Esophagus muscularis mucosa (tissue), 4 donors: ENCODE results near the gene ADAMTSL1. TPM values are rescaled to one million over a fixed set of nuclear protein-coding genes. Genes with fewer than 3 reads are reported as not detected.
A peak's percentile ranks its signal among the peaks of the same experiment; 100 is the strongest.

Source experiments
- DNase-seq: peaks from one replicate; pipeline ENCODE4 v3.0.0-alpha.2; 2017; ENCODE audit errors: extremely low spot score
- H3K27ac ChIP-seq, 4 donors: fragments of 200-600 bp; sonication (generic); replicated peaks in 1 of 4; 1 replicate in 3 of 4; 2 replicates in 1 of 4; pipeline ENCODE4 v1.5.1; 2016 to 2019; ENCODE audit warnings: mild to moderate bottlenecking in 1 of 4
- H3K27me3 ChIP-seq, 4 donors: fragments of 200-600 bp; sonication (generic); one replicate each; pipeline versions ENCODE4 v1.5.1 to v1.6.0; 2016 to 2019
- H3K36me3 ChIP-seq, 4 donors: fragments of 200-600 bp; sonication (generic); one replicate each; pipeline ENCODE4 v1.5.1; 2016 to 2019
- H3K4me1 ChIP-seq, 4 donors: fragments of 200-600 bp; sonication (generic); one replicate each; pipeline ENCODE4 v1.5.1; 2016 to 2019
- H3K4me3 ChIP-seq, 4 donors: fragments of 200-600 bp; sonication (generic); 1 replicate in 2 of 4; 2 replicates in 2 of 4; pipeline ENCODE4 v1.5.1; 2016 to 2019; ENCODE audit warnings: mild to moderate bottlenecking in 4 of 4, moderate library complexity in 1 of 4
- H3K9me3 ChIP-seq, 4 donors: fragments of 200-600 bp; sonication (generic); 1 replicate in 3 of 4; 2 replicates in 1 of 4; pipeline ENCODE4 v1.5.1; 2016 to 2019
- CTCF ChIP-seq, 3 experiments: fragments of 200-600 bp in 2 of 3; fragments of 450-650 bp in 1 of 3; sonication (generic) in 2 of 3; IDR thresholded peaks; one replicate each; pipeline ENCODE4 v1.5.1; 2017 to 2019; ENCODE audit warnings: antibody characterized with exemption in 3 of 3, mild to moderate bottlenecking in 2 of 3, moderate library complexity in 1 of 3
- EP300 ChIP-seq: sonication (generic); formaldehyde crosslinking; IDR thresholded peaks from one replicate; pipeline ENCODE4 v1.6.1; 2017; ENCODE audit warnings: antibody characterized with exemption
- POLR2A ChIP-seq: fragments of 450-650 bp; IDR thresholded peaks from one replicate; pipeline ENCODE4 v1.6.1; 2017; ENCODE audit warnings: antibody characterized with exemption, moderate library complexity, mild to moderate bottlenecking, low read depth
- POLR2AphosphoS5 ChIP-seq, 2 donors: sonication (generic); formaldehyde crosslinking; IDR thresholded peaks; one replicate each; pipeline ENCODE4 v1.6.1; 2017; ENCODE audit warnings: antibody characterized with exemption in 2 of 2
- WGBS: methylation state at CpG from one replicate; pipeline ENCODE4 v1.1.5; 2018; 5-methylcytosine and 5-hydroxymethylcytosine counted together
- intact Hi-C: fragments of 100-400 bp; cut with DNase I; formaldehyde crosslinking; loops from one replicate; pipeline ENCODE4 v1.15.1; 2023
- total RNA-seq, 4 donors: library from RNA; depleted of rRNA; stranded (reverse); fragments of >200 nt; gene quantifications; one replicate each; pipeline versions ENCODE4 v1.1.0 to v1.2.1, GENCODE V29; 2016

ADAMTSL1 gene
- total RNA-seq, 4 donors from 2014 or later: 81.7 to 172 (median 145) TPM

DNA sequence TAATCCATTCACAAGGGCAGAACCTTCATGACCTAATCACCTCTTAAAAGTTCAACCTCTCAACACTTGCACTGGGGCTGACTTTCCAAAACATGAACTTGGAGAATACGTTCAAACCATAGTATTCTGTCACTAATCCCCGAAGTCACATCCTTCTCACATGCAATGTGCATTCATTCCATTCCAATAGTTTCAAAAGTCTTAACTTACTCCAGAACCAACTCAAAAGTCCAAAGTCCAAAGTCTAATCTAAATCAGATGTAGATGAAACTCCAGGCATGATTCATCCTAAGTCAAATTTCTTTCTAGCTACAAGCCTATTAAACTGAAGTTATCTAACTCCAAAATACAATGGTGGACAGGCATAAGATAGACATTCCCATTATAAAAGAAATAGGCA lies 21.7 kb upstream of the ADAMTSL1 start:
- TF ChIP-seq POLR2A (no peak), CTCF (IDR thresholded peaks at IDR 0.05) (no peak), POLR2AphosphoS5 (IDR thresholded peaks at IDR 0.05) (no peak), EP300 (no peak)
- DNase-seq: no peak
- Histone ChIP-seq H3K4me3 (no peak overlapping the region), H3K4me1 (peaks cover 8 to 27% (median 20%) of the 10 kb centered on the region in 4 donors), H3K27ac (no peak overlapping the region), H3K36me3 (no peaks in the 10 kb centered on the region), H3K9me3 (no peaks in the 10 kb centered on the region), H3K27me3 (no peaks in the 10 kb centered on the region)
- WGBS: 90% methylated on average over 2 of the region's 2 CpGs
- intact Hi-C loops: no loop called here

GRCh38 chr9:18456624-18457237 lies 17.2 kb upstream of the ADAMTSL1 start:
- 84% methylated on average over 4 of the region's 4 CpGs for WGBS
- Histone ChIP-seq H3K27me3 (no peaks in the 10 kb centered on the region), H3K4me1 (peaks cover 0 to 10% (median 0%) of the 10 kb centered on the region in 4 donors), H3K4me3 (no peak overlapping the region), H3K9me3 (no peaks in the 10 kb centered on the region), H3K27ac (no peak overlapping the region), H3K36me3 (no peaks in the 10 kb centered on the region)
- TF ChIP-seq EP300: no peak
- no peak for TF ChIP-seq CTCF (IDR thresholded peaks at IDR 0.05)
- no peak for TF ChIP-seq POLR2A
- TF ChIP-seq POLR2AphosphoS5 (IDR thresholded peaks at IDR 0.05): no peak
- DNase-seq: no peak
- intact Hi-C loops: no loop called here

DNA sequence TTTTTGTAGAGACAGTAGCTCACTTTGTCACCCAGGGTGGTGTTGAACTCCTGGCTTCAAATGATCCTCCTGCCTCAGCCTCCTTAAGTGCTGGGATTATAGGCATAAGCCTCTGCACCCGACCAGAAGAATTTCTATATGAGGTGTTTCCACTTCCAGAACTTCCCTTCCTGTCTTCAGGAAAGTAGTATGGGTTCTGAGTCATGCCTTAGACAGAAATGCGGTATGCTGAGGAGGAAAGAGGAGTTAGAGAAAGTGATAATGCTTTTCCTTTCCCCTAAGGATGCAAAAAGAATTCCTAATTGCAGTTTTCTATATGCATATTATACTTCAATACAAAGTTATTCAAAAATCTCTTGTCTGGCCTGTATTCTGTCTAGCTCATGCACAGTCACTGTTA lies 16.4 kb upstream of the ADAMTSL1 start:
- intact Hi-C loops: no loop called here

DNA sequence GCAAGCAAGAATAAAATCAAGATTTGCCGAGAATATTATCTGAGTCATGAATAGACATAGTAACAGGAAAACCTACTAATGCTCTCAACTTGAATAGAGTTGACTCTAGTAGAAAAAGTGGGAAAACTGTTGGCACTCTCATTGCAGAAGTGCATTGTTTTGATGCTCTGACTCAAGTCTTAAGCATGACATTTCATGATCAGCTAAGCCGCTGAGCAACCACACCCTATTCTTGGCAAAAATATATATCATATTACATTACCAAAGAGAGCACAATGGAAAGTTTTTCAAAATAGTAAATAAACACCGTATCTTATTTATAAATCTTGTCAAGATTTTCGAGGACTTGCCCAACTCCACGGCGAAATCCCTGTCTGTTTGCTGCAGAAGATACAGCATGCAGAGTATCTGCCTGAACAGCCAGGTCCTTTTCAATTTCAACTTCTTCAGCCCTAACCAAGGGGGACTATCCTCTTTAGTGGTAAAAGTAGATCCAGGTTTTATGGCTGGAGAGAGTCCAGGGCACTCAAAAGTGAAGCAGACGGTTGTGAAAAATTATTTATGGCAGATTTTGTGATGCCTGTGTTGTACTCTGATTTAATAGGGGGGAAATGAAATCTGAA lies 13.9 kb upstream of the ADAMTSL1 start:
- TF ChIP-seq POLR2AphosphoS5 (IDR thresholded peaks at IDR 0.05) (peak in 1 of 2 donors; percentile 28), EP300 (no peak)
- WGBS: 79% methylated on average over 7 of the region's 7 CpGs
- Histone ChIP-seq H3K27ac (no peak overlapping the region), H3K9me3 (no peaks in the 10 kb centered on the region), H3K36me3 (no peaks in the 10 kb centered on the region), H3K4me3 (no peak overlapping the region), H3K4me1 (peaks cover 0 to 10% (median 0%) of the 10 kb centered on the region in 4 donors), H3K27me3 (no peaks in the 10 kb centered on the region)
- no peak for DNase-seq
- intact Hi-C loops: no loop called here

More for the DNA sequence above, 16.4 kb upstream of the ADAMTSL1 start:
- H3K27ac ChIP-seq: no peak overlapping the region
- TF ChIP-seq CTCF (IDR thresholded peaks at IDR 0.05): no peak
- no peak for TF ChIP-seq POLR2A
- TF ChIP-seq POLR2AphosphoS5 (IDR thresholded peaks at IDR 0.05): no peak
- TF ChIP-seq EP300: no peak
- no peak overlapping the region for H3K4me3 ChIP-seq
- H3K4me1 ChIP-seq: peaks cover 0 to 10% (median 0%) of the 10 kb centered on the region in 4 donors
- WGBS: 93% methylated on average over 2 of the region's 2 CpGs
- DNase-seq: no peak
- H3K27me3 ChIP-seq: no peaks in the 10 kb centered on the region
- H3K36me3 ChIP-seq: no peaks in the 10 kb centered on the region
- H3K9me3 ChIP-seq: no peaks in the 10 kb centered on the region

- H3K4me3 ChIP-seq: no peak overlapping the region
- intact Hi-C loops: no loop called here
- no peak for DNase-seq
- no peak overlapping the region for H3K27ac ChIP-seq
- no peaks in the 10 kb centered on the region for H3K36me3 ChIP-seq
- WGBS: 87% methylated on average over 4 of the region's 4 CpGs
- no peaks in the 10 kb centered on the region for H3K9me3 ChIP-seq
- peaks cover 0 to 10% (median 0%) of the 10 kb centered on the region in 4 donors for H3K4me1 ChIP-seq
- H3K27me3 ChIP-seq: no peaks in the 10 kb centered on the region
- no peak for TF ChIP-seq EP300
These were observed 12.5 kb upstream of the ADAMTSL1 start for GRCh38 chr9:18461496-18461895.
